Measurements from ENCODE around the gene CAB39. TPM values are rescaled to one million over a fixed set of nuclear protein-coding genes. Genes with fewer than 3 reads are reported as not detected.
A peak's percentile ranks its signal among the peaks of the same experiment; 100 is the strongest.

Gene CAB39
- total RNA-seq, 1 donor = 68.5 TPM

DNA sequence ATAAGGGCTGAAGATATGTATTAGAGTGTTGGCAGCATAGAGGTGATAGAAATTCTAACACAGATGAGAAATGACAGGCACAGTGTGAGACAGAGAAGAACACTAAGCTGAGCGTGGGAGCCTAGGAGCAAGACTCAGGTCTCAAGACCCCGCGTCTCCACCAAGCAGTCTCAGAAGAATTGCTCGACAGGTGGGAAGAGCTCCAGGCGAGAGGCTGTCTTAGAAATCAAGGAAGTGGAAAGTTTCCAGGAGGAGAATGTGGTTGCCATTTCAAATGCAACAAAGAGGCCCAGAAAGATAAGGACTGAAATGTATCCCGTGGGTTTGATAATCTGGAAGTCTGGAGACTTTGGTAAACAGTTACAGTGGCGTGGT is 31.5 kb upstream of the CAB39 start:
- TF ChIP-seq, protein P1, sequence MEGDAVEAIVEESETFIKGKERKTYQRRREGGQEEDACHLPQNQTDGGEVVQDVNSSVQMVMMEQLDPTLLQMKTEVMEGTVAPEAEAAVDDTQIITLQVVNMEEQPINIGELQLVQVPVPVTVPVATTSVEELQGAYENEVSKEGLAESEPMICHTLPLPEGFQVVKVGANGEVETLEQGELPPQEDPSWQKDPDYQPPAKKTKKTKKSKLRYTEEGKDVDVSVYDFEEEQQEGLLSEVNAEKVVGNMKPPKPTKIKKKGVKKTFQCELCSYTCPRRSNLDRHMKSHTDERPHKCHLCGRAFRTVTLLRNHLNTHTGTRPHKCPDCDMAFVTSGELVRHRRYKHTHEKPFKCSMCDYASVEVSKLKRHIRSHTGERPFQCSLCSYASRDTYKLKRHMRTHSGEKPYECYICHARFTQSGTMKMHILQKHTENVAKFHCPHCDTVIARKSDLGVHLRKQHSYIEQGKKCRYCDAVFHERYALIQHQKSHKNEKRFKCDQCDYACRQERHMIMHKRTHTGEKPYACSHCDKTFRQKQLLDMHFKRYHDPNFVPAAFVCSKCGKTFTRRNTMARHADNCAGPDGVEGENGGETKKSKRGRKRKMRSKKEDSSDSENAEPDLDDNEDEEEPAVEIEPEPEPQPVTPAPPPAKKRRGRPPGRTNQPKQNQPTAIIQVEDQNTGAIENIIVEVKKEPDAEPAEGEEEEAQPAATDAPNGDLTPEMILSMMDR (IDR thresholded peaks at IDR 0.05; ENCODE audit: insufficient read depth, low read length) = no peak
- peak; percentile 39 for DNase-seq (ENCODE audit: low read depth)

DNA sequence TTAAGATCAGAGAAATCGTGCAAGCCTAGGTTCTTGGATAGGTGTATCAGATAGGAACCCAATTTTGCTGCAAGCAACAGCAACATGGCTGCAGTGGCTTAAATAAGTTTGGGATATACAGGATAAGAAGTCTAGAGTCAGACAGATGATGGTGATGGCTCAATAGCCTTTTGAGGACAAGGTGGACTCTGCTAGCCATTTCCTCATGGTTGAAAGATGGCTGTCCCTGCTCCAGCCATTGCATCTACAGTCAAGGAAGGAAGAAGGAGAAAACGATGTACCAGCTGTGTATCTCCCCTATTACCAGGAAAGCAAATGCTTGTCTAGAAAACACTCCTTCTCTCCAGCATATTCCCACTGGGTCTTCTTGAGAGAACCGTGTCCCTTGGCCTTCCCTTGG is 30.1 kb upstream of the CAB39 start:
- H3K4me3 ChIP-seq (ENCODE audit: low read depth, low read length) = no peak overlapping the region
- DNase-seq (ENCODE audit: low read depth) = no peak
- TF ChIP-seq, protein P1 (IDR thresholded peaks at IDR 0.05; ENCODE audit: insufficient read depth, low read length) = no peak

More for the DNA sequence above, 31.5 kb upstream of the CAB39 start:
- no peak overlapping the region for H3K4me3 ChIP-seq (ENCODE audit: low read depth, low read length)

DNA sequence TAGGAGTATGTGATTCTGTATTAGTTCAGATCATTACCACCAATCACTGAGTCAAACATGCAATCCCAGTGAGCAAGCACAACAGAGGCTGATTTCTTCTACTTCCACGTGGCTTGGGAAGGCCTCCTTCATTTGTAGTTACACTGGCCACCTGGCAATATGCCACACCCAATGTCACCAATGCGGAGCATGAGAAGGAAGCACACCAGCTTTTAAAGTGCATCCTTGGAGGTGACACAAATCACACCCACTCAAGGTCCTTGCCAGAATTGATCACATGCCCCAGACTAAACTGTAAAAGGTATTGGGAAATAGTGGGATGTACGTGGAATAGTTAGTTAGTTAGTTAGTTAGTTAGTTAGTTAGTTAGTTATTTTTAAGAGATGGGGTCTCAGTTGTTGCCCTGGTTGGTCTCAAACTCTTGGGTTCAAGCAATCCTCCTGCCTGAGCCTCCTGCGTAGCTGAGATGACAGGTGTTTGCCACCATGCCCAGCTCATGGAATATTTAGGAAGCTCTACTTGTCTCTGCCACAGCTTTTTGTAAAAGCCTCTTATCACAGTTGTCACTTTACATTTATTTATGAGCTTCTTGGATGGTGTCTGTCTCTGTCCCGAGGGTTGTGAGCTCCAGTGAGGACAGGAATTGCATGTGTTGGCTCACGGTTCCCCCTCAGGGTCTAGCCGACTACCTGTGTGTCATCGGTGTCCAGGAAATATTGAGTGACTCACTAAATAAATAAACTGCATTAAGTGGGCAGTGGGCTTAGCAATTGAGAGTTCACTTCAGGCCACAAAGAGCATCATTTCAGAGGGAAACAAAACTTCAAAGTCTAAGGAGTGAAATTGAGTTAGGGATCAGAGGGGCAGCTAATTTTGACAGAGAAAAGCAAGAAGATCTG is 28.1 kb upstream of the CAB39 start:
- TF ChIP-seq, protein P1 (IDR thresholded peaks at IDR 0.05; ENCODE audit: insufficient read depth, low read length) = no peak
- H3K4me3 ChIP-seq (ENCODE audit: low read depth, low read length) = no peak overlapping the region
- DNase-seq (ENCODE audit: low read depth) = peak; percentile 15

DNA sequence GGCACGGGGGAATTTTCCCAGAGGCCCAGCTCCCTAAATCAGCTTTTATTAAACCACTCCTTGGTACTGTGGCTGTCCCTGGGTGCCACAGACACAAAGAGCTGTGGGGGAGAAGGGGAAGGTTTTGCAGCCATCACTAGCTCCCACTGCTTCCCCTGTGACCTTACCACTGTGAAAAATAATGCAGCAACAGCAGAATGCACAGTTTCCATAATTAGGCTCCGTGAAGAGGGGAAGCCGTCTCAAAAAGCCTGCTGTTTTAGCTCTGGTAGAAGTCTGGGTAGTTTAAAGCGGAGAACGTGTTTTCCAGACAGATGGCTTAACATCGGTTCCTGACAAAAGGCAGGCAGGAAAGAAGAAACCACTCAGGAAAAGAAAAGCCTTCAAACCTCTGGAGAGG is 27.5 kb upstream of the CAB39 start:
- DNase-seq (ENCODE audit: low read depth) = no peak
- TF ChIP-seq, protein P1 (IDR thresholded peaks at IDR 0.05; ENCODE audit: insufficient read depth, low read length) = no peak
- H3K4me3 ChIP-seq (ENCODE audit: low read depth, low read length) = no peak overlapping the region

DNA sequence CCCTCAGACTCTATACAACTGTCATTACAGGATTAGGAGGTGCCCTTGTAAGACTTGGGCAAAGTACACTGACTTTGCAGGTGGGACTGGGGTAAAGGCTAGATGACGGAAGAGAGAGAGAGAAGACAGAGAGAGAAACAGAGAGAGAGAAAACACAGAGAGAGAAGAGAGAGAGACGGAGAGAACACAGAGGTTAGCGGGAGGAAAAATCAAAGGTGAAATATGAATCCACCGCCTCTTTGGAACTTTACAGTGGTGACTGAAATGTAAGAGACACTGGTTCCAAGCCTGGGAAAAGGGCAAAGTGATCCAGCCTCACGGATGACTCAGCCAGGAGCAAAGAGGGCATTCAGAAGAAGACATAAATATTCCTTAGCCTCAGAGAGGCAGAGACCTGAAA is 25.1 kb upstream of the CAB39 start:
- peak; percentile 28 for DNase-seq (ENCODE audit: low read depth)

DNA sequence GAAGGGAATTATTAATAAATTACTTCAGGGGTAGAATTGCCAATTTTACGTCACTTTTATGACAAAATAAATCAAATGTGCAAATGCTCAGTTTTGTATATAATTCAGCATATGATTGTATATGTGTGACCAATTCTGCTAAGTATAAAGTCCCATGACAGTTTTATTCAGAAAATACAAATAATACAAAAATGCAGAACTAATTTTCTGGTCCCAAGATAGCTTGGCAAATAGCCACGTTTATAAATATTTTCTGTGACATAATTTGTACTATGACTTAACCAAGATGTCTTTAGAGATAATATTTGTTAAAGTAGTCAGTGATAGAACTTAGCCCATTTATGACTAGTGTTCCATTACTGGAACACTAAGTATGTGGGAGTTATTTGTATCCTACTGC is 24.2 kb upstream of the CAB39 start:
- DNase-seq (ENCODE audit: low read depth) = no peak
- no peak overlapping the region for H3K4me3 ChIP-seq (ENCODE audit: low read depth, low read length)
- TF ChIP-seq, protein P1 (IDR thresholded peaks at IDR 0.05; ENCODE audit: insufficient read depth, low read length) = no peak

More for the DNA sequence above, 25.1 kb upstream of the CAB39 start:
- no peak overlapping the region for H3K4me3 ChIP-seq (ENCODE audit: low read depth, low read length)
- TF ChIP-seq, protein P1 (IDR thresholded peaks at IDR 0.05; ENCODE audit: insufficient read depth, low read length) = no peak
